KOPT-K1 (cell line): ENCODE results near the gene SLC5A2.
"Not testable (repeated sequence)": the region's sequence is repeated elsewhere in the genome, so short reads cannot be mapped to it uniquely, and the experiment has no call there.

ENCODE experiments used
- H3K27ac ChIP-seq: fragments of 200-600 bp; sonication (generic); 2 replicates; pipeline ENCODE4 v1.5.1; 2016; ENCODE audit warnings: antibody characterized with exemption, mild to moderate bottlenecking, low read depth, low read length; ENCODE audit not compliant: poor library complexity, severe bottlenecking
- H3K36me3 ChIP-seq: fragments of 200-600 bp; sonication (generic); 2 replicates; pipeline ENCODE4 v1.5.1; 2017; ENCODE audit warnings: antibody characterized with exemption, mild to moderate bottlenecking, low read length, moderate library complexity; ENCODE audit not compliant: insufficient read depth
- H3K9me3 ChIP-seq: fragments of 200-600 bp; sonication (generic); 2 replicates; pipeline ENCODE4 v1.5.1; 2017; ENCODE audit warnings: antibody characterized with exemption, low read length, mild to moderate bottlenecking; ENCODE audit not compliant: insufficient read depth, poor library complexity, severe bottlenecking

The SLC5A2 gene

DNA sequence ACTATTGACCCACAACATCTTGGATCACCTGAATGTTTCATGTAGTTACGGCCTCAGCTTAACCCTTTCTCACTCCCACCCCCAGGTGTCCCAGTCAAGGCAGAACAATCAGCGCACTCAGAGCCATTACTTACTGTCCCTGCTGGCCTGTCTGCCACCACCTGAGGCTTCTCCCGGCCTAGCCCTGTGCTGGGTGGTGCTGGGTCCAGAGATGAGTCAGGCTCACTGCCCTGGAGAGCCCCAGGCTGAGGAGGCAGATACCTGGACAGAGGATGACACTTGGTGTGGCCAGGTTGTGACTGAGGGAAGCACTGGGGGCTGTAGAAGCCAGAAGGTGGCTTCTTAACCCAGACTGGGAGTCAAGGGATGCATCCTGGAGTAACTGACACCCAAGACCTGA is 4.0 kb upstream of the SLC5A2 start:
- H3K36me3 ChIP-seq = no peaks in the 10 kb centered on the region
- H3K9me3 ChIP-seq = no peaks in the 10 kb centered on the region
- H3K27ac ChIP-seq = no peak overlapping the region

- Histone ChIP-seq H3K9me3 (no peaks in the 10 kb centered on the region), H3K36me3 (no peaks in the 10 kb centered on the region), H3K27ac (no peak overlapping the region)
Measured at GRCh38 chr16:31479751-31480150, 3.2 kb upstream of the SLC5A2 start.

- H3K36me3 ChIP-seq = no peaks in the 10 kb centered on the region
- no peaks in the 10 kb centered on the region for H3K9me3 ChIP-seq
- H3K27ac ChIP-seq = no peak overlapping the region
Measured at GRCh38 chr16:31480851-31481536, 1.9 kb upstream of the SLC5A2 start.

GRCh38 chr16:31484048-31484447 is 1.1 kb downstream of the SLC5A2 start:
- H3K9me3 ChIP-seq, H3K27ac ChIP-seq, H3K36me3 ChIP-seq: not testable (repeated sequence)

DNA sequence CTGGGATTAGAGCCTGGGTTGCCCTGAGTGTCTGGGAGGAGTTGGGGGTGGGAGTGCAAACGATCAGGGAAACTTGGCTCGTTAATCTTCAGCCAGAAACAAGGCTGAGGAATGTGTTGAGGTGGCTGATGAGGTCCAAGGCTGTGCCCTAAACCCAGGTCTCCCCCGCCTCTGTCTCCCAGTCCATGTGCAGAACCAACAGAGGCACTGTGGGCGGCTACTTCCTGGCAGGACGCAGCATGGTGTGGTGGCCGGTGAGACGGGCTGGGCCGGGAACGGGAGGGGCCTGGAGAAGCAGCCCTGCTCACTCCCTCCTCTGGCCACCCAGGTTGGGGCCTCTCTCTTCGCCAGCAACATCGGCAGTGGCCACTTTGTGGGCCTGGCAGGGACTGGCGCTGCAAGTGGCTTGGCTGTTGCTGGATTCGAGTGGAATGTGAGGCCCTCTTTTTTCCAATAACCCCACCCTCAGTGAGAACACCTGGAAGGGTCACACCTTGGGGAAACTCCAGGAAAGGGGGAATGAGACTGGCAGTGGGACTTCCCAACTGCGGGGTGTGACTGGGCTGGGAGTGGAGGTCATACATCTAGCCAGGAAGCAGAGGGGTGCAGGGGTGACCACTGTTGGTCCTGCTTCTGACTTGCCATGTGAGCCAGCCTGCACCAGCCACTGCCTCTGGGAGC is 1.7 kb downstream of the SLC5A2 start:
- Histone ChIP-seq H3K36me3 (no peaks in the 10 kb centered on the region; the same call in 1 of the 2 replicates), H3K9me3 (no peaks in the 10 kb centered on the region), H3K27ac (no peak overlapping the region)

DNA sequence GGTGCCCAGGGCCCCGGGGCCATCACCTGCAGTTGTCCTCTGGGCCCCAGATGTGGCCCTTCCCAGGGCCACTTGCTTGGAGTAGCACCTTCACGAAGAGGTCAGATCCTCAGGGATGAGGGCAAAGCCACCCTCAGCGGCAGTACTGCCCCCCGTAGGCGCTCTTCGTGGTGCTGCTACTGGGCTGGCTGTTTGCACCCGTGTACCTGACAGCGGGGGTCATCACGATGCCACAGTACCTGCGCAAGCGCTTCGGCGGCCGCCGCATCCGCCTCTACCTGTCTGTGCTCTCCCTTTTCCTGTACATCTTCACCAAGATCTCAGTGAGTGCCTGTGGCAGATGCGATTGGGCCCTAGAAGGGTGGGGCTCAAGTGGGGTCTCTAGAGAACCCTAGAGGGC is 2.6 kb downstream of the SLC5A2 start:
- Histone ChIP-seq H3K36me3 (peaks cover 7% of the 10 kb centered on the region; the same call in 1 of the 2 replicates), H3K27ac (no peak overlapping the region), H3K9me3 (no peaks in the 10 kb centered on the region)

DNA sequence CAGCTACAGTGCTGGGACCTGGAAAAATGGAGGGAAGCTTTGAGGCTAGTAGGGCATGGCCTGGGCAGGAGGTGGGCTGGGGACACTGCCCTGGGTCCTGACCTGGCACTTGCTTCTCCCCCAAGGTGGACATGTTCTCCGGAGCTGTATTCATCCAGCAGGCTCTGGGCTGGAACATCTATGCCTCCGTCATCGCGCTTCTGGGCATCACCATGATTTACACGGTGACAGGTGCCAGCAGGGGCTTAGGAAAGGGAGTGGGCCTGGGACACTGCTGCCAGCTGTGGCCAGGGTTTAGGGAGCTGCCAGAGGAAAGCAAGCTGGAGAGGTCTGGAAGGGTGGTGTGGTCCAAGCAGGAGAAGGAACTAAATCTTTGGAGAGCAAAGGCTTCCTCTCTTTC is 3.1 kb downstream of the SLC5A2 start:
- H3K9me3 ChIP-seq = no peaks in the 10 kb centered on the region
- no peak overlapping the region for H3K27ac ChIP-seq
- H3K36me3 ChIP-seq = peaks cover 12% of the 10 kb centered on the region; the same call in 1 of the 2 replicates

DNA sequence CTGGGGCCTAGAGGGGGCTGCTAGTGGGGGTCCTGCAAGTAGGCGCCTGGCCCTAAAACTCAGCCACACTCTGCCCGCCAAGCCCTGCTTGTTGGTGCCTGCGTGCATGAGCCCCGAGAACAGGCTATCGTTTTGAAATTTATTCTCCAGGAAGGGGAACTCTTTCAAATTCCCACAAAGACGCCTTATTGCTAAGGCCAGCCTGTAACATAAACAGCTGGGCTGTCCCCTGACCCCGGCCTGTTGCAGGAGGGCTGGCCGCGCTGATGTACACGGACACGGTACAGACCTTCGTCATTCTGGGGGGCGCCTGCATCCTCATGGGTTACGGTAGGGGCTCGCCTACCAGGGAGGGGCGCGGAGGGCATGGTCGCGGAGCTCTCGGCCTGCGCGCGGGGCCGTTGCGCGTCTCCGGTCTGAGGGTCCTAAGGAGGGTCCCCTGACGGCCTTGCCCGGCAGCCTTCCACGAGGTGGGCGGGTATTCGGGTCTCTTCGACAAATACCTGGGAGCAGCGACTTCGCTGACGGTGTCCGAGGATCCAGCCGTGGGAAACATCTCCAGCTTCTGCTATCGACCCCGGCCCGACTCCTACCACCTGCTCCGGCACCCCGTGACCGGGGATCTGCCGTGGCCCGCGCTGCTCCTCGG is 4.3 kb downstream of the SLC5A2 start:
- peaks cover 19% of the 10 kb centered on the region; the same call in 1 of the 2 replicates for H3K36me3 ChIP-seq
- H3K27ac ChIP-seq = no peak overlapping the region
- H3K9me3 ChIP-seq = no peaks in the 10 kb centered on the region

DNA sequence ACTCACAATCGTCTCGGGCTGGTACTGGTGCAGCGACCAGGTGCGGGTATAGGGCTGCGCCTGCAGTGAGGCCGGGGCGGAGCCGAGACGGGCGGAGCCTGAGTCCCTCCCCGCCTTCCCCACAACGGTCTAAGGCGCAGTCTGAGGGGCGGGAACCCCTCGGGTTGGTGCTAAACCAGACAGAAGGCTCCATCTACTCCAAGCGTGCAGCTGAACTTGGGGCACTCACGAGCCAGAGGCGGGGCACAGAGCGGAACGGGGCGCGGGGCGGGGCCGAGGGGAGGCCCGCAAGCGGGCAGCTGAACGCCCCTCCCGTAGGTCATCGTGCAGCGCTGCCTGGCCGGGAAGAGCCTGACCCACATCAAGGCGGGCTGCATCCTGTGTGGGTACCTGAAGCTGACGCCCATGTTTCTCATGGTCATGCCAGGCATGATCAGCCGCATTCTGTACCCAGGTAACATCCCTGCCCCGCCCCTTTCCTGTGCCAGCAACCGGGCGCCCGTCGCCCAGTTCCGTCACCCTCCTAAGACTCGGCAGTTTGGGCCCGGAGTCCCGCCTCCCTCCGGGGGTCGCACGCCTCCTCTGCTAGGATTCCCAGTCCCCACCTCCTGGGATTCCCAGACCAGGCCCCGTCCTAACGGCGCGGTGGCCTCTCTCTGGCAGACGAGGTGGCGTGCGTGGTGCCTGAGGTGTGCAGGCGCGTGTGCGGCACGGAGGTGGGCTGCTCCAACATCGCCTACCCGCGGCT is 5.0 kb downstream of the SLC5A2 start:
- Histone ChIP-seq H3K36me3 (peaks cover 26% of the 10 kb centered on the region; the same call in 1 of the 2 replicates), H3K9me3 (no peaks in the 10 kb centered on the region), H3K27ac (no peak overlapping the region)

- Histone ChIP-seq H3K9me3 (no peaks in the 10 kb centered on the region), H3K27ac (no peak overlapping the region), H3K36me3 (peaks cover 34% of the 10 kb centered on the region; the same call in 1 of the 2 replicates)
Measured at GRCh38 chr16:31488468-31489297, 5.8 kb downstream of the SLC5A2 start.

DNA sequence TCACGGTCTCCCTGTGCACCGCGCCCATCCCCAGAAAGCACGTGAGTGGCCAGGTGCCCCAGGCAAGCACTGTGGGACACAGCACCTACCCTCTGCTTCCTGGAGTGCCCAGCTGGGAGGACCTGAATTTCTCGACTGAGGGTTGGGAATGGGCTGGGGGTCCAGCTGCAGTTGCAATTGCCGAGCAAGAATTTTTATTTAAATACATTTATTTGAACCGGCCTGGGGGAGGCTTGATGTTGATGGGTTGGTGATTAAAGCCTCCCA is 6.3 kb downstream of the SLC5A2 start:
- no peak overlapping the region for H3K27ac ChIP-seq
- H3K9me3 ChIP-seq = no peaks in the 10 kb centered on the region
- peaks cover 40% of the 10 kb centered on the region; the same call in 1 of the 2 replicates for H3K36me3 ChIP-seq

DNA sequence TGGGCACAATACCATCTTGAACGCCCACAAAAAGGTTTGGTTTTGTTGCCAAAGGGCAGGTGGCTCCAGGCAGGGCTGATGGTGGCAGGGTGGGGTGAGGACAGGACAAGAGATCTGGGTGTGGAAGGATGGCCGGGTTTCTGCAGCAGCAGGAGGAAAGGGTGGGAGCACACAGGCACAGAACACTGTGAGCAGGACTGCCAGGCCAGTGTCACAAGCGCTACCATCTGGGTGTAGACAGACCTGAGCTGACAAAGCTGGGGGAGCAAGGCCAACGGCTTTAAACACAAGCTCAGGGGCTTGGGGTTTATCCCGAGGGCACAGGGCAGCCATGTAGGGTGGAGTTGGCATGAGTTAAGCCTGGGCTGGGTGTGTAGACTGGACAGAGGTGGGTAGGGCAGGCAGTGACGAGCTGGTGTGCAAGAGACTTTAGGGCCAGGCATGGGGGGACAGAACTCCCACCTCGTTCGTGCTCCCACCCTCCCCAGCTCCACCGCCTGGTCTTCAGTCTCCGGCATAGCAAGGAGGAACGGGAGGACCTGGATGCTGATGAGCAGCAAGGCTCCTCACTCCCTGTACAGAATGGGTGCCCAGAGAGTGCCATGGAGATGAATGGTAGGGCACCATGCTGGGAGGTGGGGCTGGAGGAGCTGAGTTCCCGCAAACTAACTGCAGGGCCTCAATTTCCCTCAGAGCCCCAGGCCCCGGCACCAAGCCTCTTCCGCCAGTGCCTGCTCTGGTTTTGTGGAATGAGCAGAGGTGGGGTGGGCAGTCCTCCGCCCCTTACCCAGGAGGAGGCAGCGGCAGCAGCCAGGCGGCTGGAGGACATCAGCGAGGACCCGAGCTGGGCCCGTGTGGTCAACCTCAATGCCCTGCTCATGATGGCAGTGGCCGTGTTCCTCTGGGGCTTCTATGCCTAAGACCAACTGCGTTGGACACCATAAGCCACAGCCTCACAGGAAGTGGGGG is 7.0 kb downstream of the SLC5A2 start:
- Histone ChIP-seq H3K27ac (no peak overlapping the region), H3K36me3 (peaks cover 41% of the 10 kb centered on the region; the same call in 1 of the 2 replicates), H3K9me3 (no peaks in the 10 kb centered on the region)

DNA sequence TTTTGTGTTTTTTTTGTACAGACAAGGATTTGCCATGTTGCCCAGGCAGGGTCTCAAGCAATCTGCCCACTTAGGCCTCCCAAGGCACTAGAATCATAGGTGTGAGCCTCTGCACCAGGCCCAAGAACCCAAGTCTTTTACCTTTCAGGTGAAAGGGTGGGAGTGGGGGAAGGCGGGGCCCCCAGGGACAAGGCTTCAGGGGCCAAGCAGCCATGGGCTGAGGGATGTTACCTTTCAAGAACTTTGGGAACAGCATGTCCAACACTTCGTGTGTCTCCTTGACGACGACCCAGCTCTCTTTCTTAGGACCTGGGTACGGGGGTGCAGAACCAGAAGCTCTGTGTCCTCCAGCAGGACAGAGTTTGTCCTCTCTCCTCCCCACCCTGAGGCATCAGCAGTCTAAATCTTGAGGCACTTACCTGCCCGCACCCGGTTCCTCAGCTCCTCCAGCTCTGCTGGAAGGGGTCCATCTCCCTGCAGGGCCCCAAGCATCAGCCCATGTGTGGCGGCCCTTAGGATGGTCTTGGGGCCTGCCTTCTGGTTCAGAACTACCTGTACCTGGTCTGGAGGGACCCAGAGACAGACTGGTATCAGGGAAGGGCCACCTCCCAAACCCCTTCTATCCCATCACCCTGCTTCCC is 9.0 kb downstream of the SLC5A2 start:
- Histone ChIP-seq H3K27ac (no peak overlapping the region), H3K9me3 (no peaks in the 10 kb centered on the region), H3K36me3 (peaks cover 55% of the 10 kb centered on the region; the same call in 1 of the 2 replicates)
